Vagina (tissue), 2 donors: Measurements from ENCODE around the gene GHRL. TPM values are rescaled to one million over a fixed set of nuclear protein-coding genes. Genes with fewer than 3 reads are reported as not detected.
A peak's percentile ranks its signal among the peaks of the same experiment; 100 is the strongest.

Experiments used
- DNase-seq, 2 donors: peaks; one replicate each; pipeline ENCODE4 v3.0.0-alpha.2; 2017; ENCODE audit errors: extremely low spot score in 2 of 2
- H3K27ac ChIP-seq: fragments of 200-600 bp; sonication (generic); one replicate; pipeline ENCODE4 v1.5.1; 2019
- H3K27me3 ChIP-seq: fragments of 200-600 bp; sonication (generic); one replicate; pipeline ENCODE4 v1.5.1; 2019
- H3K36me3 ChIP-seq, 2 donors: fragments of 200-600 bp; sonication (generic); one replicate each; pipeline ENCODE4 v1.5.1; 2017 to 2019
- H3K4me1 ChIP-seq: fragments of 200-600 bp; sonication (generic); one replicate; pipeline ENCODE4 v1.5.1; 2019
- H3K4me3 ChIP-seq, 2 donors: fragments of 200-600 bp; sonication (generic); 1 replicate in 1 of 2; 2 replicates in 1 of 2; pipeline ENCODE4 v1.5.1; 2016 to 2019
- H3K9me3 ChIP-seq: fragments of 200-600 bp; sonication (generic); one replicate; pipeline ENCODE4 v1.5.1; 2019
- CTCF ChIP-seq, 3 experiments: fragments of 450-650 bp in 2 of 3; fragments of 200-600 bp in 1 of 3; sonication (generic) in 1 of 3; IDR thresholded peaks; one replicate each; pipeline ENCODE4 v1.5.1; 2017 to 2019; ENCODE audit warnings: antibody characterized with exemption in 3 of 3, mild to moderate bottlenecking in 2 of 3, moderate library complexity in 2 of 3
- POLR2A ChIP-seq, 2 donors: fragments of 450-650 bp; IDR thresholded peaks; one replicate each; pipeline ENCODE4 v1.6.1; 2017; ENCODE audit warnings: antibody characterized with exemption in 2 of 2, mild to moderate bottlenecking in 2 of 2, moderate library complexity in 2 of 2
- POLR2AphosphoS5 ChIP-seq, 2 donors: sonication (generic); formaldehyde crosslinking; IDR thresholded peaks; one replicate each; pipeline ENCODE4 v1.9.0; 2017; ENCODE audit warnings: antibody characterized with exemption in 2 of 2, mild to moderate bottlenecking in 2 of 2, low read depth in 1 of 2; ENCODE audit not compliant: insufficient read depth in 1 of 2
- intact Hi-C: fragments of 100-400 bp; cut with DNase I; formaldehyde crosslinking; loops from one replicate; pipeline ENCODE4 v1.15.1; 2023
- total RNA-seq: library from RNA; depleted of rRNA; stranded (reverse); fragments of >200 nt; gene quantifications from one replicate; pipeline ENCODE4 v1.2.3, GENCODE V29; 2016

The GHRL gene
- total RNA-seq, 1 donor from 2014 or later, result not detected

GRCh38 chr3:10319804-10320203 is 27.1 kb upstream of the GHRL start:
- peak overlapping the region; percentile 72 to 100 for H3K4me3 ChIP-seq
- DNase-seq, result no peak
- H3K27ac ChIP-seq, result peak overlapping the region; percentile 84
- TF ChIP-seq POLR2AphosphoS5 (IDR thresholded peaks at IDR 0.05; ENCODE audit: insufficient read depth in 1 of 2, low read depth in 1 of 2) (no peak), CTCF (IDR thresholded peaks at IDR 0.05) (no peak), POLR2A (IDR thresholded peaks at IDR 0.05) (no peak)
- peaks cover 33% of the 10 kb centered on the region for H3K4me1 ChIP-seq
- no peaks in the 10 kb centered on the region for H3K27me3 ChIP-seq
- intact Hi-C loops, result no loop called here
- H3K9me3 ChIP-seq, result no peaks in the 10 kb centered on the region
- peaks cover 0 to 33% of the 10 kb centered on the region in 2 donors for H3K36me3 ChIP-seq

- no peak for TF ChIP-seq POLR2AphosphoS5 (IDR thresholded peaks at IDR 0.05; ENCODE audit: insufficient read depth in 1 of 2, low read depth in 1 of 2)
- peak overlapping the region in 1 of 2 donors; percentile 100 for H3K4me3 ChIP-seq
- intact Hi-C loops, result no loop called here
- H3K27me3 ChIP-seq, result no peaks in the 10 kb centered on the region
- H3K9me3 ChIP-seq, result no peaks in the 10 kb centered on the region
- no peak overlapping the region for H3K27ac ChIP-seq
- DNase-seq, result no peak
- H3K4me1 ChIP-seq, result peaks cover 33% of the 10 kb centered on the region
- H3K36me3 ChIP-seq, result peaks cover 0 to 37% of the 10 kb centered on the region in 2 donors
These were observed 26.5 kb upstream of the GHRL start for GRCh38 chr3:10319251-10319650.

- no peak for DNase-seq
- intact Hi-C loops, result no loop called here
- Histone ChIP-seq H3K27ac (no peak overlapping the region), H3K4me1 (peaks cover 33% of the 10 kb centered on the region), H3K27me3 (no peaks in the 10 kb centered on the region), H3K4me3 (no peak overlapping the region), H3K9me3 (no peaks in the 10 kb centered on the region), H3K36me3 (peaks cover 0 to 48% of the 10 kb centered on the region in 2 donors)
- TF ChIP-seq CTCF (IDR thresholded peaks at IDR 0.05) (no peak), POLR2AphosphoS5 (IDR thresholded peaks at IDR 0.05; ENCODE audit: insufficient read depth in 1 of 2, low read depth in 1 of 2) (no peak), POLR2A (IDR thresholded peaks at IDR 0.05) (no peak)
These were observed 25.2 kb upstream of the GHRL start for GRCh38 chr3:10317961-10318350.

GRCh38 chr3:10317311-10317960 is 24.7 kb upstream of the GHRL start:
- Histone ChIP-seq H3K27me3 (no peaks in the 10 kb centered on the region), H3K9me3 (no peaks in the 10 kb centered on the region), H3K4me1 (peaks cover 33% of the 10 kb centered on the region), H3K27ac (no peak overlapping the region), H3K36me3 (peaks cover 0 to 54% of the 10 kb centered on the region in 2 donors), H3K4me3 (no peak overlapping the region)
- no peak for TF ChIP-seq POLR2A (IDR thresholded peaks at IDR 0.05)
- TF ChIP-seq POLR2AphosphoS5 (IDR thresholded peaks at IDR 0.05; ENCODE audit: insufficient read depth in 1 of 2, low read depth in 1 of 2), result no peak
- TF ChIP-seq CTCF (IDR thresholded peaks at IDR 0.05), result no peak
- no peak for DNase-seq
- intact Hi-C loops, result no loop called here

GRCh38 chr3:10315771-10316344 is 23.1 kb upstream of the GHRL start:
- TF ChIP-seq POLR2A (IDR thresholded peaks at IDR 0.05), result no peak
- TF ChIP-seq CTCF (IDR thresholded peaks at IDR 0.05), result no peak
- H3K36me3 ChIP-seq, result peaks cover 0 to 69% of the 10 kb centered on the region in 2 donors
- no peaks in the 10 kb centered on the region for H3K9me3 ChIP-seq
- intact Hi-C loops, result no loop called here
- peaks cover 33% of the 10 kb centered on the region for H3K4me1 ChIP-seq
- no peak for DNase-seq
- H3K27ac ChIP-seq, result no peak overlapping the region
- H3K27me3 ChIP-seq, result no peaks in the 10 kb centered on the region
- no peak overlapping the region for H3K4me3 ChIP-seq
